WERI-Rb-1 (cell line): Measurements from ENCODE around the gene ZBTB20.

Experiments
- DNase-seq: peaks from one replicate; pipeline ENCODE4 v3.0.0-alpha.2; 2020
- H3K27ac ChIP-seq: fragments of 250-450 bp; sonication (Bioruptor Pico); 2 replicates; pipeline ENCODE4 v1.5.1; 2020; ENCODE audit warnings: mild to moderate bottlenecking, moderate library complexity
- H3K27me3 ChIP-seq: fragments of 250-450 bp; sonication (Bioruptor Pico); 2 replicates; pipeline ENCODE4 v1.5.1; 2021; ENCODE audit warnings: mild to moderate bottlenecking, low read depth, moderate library complexity; ENCODE audit not compliant: insufficient read depth, severe bottlenecking
- H3K36me3 ChIP-seq: fragments of 250-450 bp; sonication (Bioruptor Pico); 2 replicates; pipeline ENCODE4 v1.5.1; 2020; ENCODE audit warnings: mild to moderate bottlenecking, moderate library complexity
- H3K4me3 ChIP-seq: 2 replicates; pipeline ENCODE4 v1.5.1; 2011; ENCODE audit warnings: low read depth, mild to moderate bottlenecking, control low read depth, low read length
- H3K9me3 ChIP-seq: fragments of 250-450 bp; sonication (Bioruptor Pico); 2 replicates; pipeline ENCODE4 v1.5.1; 2021; ENCODE audit warnings: mild to moderate bottlenecking, moderate library complexity; ENCODE audit not compliant: severe bottlenecking
- CTCF ChIP-seq: IDR thresholded peaks from 2 replicates; pipeline ENCODE4 v1.5.1; 2011; ENCODE audit warnings: low read depth, mild to moderate bottlenecking, control low read depth, inconsistent platforms, low read length

ZBTB20 gene

GRCh38 chr3:114286266-114286665, 860.8 kb downstream of the ZBTB20 start:
- no peak for DNase-seq
- Histone ChIP-seq H3K36me3 (no peaks in the 10 kb centered on the region), H3K27me3 (peaks cover 2% of the 10 kb centered on the region), H3K27ac (no peak overlapping the region), H3K9me3 (no peaks in the 10 kb centered on the region), H3K4me3 (no peak overlapping the region)
- no peak for TF ChIP-seq CTCF

- no peak for DNase-seq
- Histone ChIP-seq H3K27ac (no peak overlapping the region), H3K4me3 (no peak overlapping the region), H3K9me3 (no peaks in the 10 kb centered on the region), H3K36me3 (no peaks in the 10 kb centered on the region), H3K27me3 (peaks cover 2% of the 10 kb centered on the region)
- TF ChIP-seq CTCF, result no peak
These were observed 861.3 kb downstream of the ZBTB20 start for GRCh38 chr3:114285648-114286230.

GRCh38 chr3:114284644-114285043, 862.4 kb downstream of the ZBTB20 start:
- Histone ChIP-seq H3K36me3 (no peaks in the 10 kb centered on the region), H3K27ac (no peak overlapping the region), H3K27me3 (no peaks in the 10 kb centered on the region), H3K9me3 (no peaks in the 10 kb centered on the region), H3K4me3 (no peak overlapping the region)
- DNase-seq, result no peak
- TF ChIP-seq CTCF, result no peak
